ENCODE measurements around the gene SIPA1L3.
A peak's percentile ranks its signal among the peaks of the same experiment; 100 is the strongest.
"Not testable (repeated sequence)": the region's sequence is repeated elsewhere in the genome, so short reads cannot be mapped to it uniquely, and the experiment has no call there.

Gene SIPA1L3, protein sequence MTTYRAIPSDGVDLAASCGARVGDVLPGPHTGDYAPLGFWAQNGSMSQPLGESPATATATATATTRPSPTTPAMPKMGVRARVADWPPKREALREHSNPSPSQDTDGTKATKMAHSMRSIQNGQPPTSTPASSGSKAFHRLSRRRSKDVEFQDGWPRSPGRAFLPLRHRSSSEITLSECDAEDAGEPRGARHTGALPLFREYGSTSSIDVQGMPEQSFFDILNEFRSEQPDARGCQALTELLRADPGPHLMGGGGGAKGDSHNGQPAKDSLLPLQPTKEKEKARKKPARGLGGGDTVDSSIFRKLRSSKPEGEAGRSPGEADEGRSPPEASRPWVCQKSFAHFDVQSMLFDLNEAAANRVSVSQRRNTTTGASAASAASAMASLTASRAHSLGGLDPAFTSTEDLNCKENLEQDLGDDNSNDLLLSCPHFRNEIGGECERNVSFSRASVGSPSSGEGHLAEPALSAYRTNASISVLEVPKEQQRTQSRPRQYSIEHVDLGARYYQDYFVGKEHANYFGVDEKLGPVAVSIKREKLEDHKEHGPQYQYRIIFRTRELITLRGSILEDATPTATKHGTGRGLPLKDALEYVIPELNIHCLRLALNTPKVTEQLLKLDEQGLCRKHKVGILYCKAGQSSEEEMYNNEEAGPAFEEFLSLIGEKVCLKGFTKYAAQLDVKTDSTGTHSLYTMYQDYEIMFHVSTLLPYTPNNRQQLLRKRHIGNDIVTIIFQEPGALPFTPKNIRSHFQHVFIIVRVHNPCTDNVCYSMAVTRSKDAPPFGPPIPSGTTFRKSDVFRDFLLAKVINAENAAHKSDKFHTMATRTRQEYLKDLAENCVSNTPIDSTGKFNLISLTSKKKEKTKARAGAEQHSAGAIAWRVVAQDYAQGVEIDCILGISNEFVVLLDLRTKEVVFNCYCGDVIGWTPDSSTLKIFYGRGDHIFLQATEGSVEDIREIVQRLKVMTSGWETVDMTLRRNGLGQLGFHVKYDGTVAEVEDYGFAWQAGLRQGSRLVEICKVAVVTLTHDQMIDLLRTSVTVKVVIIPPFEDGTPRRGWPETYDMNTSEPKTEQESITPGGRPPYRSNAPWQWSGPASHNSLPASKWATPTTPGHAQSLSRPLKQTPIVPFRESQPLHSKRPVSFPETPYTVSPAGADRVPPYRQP (N-terminal part only)

DNA sequence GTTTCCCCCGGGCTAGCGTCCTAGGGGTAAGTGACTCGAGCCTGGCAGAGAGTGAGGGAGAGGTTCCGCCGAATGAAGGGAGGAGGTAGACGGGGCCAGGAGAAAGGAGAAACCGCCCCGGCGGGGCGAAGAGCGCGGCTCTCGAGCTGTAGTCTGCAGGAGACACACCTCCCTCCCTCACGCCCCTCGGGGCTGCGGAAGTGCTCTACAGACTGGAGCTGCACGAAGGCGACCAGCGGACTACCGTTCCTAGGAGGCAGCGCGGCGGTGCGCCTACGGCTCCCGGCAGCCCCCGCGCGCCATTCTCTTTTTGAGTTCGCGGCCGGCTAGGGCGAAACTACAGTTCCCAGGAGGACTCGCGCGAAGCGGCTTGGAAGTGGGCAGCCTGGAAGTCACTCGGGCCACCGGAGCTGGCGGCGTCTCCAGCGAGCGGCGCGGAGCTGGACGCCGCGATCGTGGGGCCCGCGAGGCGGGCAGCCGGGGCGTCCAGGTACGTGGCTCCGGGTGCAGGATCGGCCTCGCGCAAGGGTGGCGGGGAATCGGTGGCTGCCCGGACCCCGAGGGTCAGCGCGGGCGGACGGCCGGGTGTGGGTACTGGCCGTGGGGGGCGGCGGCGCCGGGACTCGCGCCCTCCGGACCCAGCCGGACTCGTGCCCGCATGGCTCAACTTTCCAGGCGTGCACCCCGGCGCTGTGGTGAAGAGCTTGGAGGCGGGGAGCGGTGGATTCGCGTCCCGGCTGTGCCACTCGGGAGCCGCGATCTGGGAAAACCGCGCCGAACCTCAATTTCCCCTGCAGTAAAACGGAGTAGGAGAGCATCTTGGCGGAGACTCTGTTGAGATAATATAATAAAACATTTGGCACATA lies at the start of gene SIPA1L3:
Gene SIPA1L3 (plus strand): TSS at position 340 of the 866 bp plus-strand sequence. CDS start 174,358 bp downstream, outside the sequence.
- DNase-seq (ENCODE audit: low read depth) = peak; percentile 97

DNA sequence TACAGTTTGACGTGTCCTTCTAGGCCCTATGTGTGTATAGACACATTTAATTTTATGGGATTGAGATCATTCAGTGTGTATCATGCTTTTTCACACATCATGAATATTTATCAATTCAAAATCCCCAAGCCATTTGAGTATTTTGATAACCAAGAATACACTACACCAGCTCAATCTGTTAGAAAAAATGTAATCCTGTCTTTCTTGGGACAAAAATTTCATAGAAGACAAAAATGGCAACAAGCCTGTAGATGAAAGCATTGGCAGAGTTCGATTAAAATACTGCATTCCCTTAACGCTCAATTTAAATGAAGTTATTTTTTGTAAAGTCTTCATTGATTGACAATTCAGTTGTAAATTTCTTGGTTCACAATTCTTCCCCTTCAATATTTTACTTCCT lies 42.5 kb upstream of the SIPA1L3 start:
- DNase-seq (ENCODE audit: low read depth) = no peak

DNA sequence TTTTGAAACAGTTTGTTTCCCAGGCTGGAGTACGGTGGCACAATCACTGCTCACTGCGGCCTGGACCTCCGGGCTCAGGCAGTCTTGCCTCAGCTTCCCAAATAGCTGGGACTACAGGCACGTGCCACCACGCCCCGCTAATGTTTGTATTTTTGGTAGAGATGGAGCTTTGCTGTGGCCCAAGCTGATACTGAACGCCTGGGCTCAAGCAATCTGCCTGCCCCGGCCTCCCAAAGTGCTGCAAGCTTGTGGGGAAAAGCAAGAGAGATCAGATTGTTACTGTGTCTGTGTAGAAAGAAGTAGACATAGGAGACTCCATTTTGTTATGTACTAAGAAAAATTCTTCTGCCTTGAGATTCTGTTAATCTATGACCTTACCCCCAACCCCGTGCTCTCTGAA lies 41.1 kb upstream of the SIPA1L3 start:
- DNase-seq (ENCODE audit: low read depth) = not testable (repeated sequence)

DNA sequence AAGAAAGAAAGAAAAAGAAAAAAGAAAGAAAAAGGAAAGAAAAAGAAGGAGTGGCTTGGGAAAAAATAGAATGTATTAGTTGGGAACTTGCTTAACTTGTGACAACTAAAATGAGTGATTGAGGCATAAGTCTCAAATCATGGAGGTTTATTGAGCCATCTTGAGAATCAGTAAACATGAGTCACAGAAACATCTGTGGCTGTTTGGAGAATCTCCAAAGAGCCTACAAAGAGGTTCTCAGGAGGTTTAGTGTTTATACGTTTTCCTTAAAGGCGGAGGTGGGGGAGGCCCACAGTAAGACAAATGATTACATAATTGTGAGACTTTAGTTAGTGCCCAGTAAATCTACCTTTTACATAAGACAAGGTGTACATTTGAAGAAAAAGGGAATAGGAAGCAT lies 39.2 kb upstream of the SIPA1L3 start:
- DNase-seq (ENCODE audit: low read depth) = peak; percentile 32

DNA sequence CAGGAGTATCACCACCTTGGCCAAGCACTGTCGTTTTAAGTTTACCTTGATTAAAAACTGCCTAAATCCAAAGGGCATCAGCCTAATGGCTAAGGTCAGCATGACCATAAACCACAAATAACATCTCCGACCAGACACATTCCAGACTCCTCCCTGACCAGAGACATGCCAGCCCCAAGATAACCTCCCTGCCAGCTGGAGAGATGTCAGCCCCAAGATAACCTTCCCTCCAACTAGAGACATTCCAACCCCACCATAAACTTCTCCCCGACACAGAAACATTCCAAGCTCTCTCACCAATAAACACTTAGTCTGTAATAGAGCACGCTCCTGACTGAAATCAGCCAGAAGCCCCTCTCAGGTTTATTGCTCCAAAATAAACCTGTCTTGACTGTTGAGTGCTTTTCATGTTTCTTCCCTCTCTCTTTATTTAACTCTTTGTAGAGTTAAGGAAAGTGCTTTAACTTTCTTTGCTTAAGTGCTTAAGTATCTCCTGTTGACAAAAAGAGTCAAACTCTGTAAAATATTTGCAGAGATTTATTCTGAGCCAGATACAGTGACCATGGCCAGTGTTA lies 37.2 kb upstream of the SIPA1L3 start:
- DNase-seq (ENCODE audit: low read depth) = no peak

DNA sequence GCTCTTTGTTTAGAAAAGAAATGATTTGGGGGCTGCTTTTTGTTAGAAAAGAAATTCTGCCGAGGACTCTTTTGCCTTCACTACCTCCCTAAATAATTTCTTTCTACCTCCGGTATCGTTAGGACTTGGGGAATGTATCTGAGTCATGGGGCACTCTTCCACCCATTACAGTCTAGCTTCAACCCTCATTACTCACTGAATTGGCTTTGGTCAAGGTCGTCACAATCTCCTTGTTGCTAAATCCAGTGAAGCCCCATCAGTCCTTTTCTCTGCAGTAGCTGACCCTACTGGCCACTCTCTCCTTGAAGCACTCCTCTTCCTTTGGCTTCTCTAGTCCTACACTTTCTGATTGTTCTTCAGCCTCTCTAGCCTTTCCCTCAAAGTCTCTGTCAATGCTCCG lies 34.6 kb upstream of the SIPA1L3 start:
- DNase-seq (ENCODE audit: low read depth) = no peak

DNA sequence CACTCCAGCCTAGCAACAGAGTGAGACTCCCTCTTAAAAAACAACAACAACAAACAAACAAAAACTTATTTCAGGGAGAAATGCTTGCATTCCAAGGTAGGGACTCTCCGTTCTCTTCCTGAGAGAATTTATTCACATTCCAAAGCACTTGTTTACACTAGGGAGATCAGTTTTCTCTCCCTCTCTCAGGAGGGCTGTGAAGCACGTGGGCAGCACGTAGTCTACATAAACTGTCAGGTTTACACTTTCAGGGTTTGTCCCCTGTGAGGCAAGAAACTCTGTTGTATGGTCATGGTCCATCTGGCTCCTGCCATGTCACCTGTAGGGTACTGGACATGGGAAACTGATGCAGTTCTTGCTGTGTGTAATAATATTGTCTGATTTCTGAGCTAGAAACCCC lies 32.2 kb upstream of the SIPA1L3 start:
- DNase-seq (ENCODE audit: low read depth) = no peak

DNA sequence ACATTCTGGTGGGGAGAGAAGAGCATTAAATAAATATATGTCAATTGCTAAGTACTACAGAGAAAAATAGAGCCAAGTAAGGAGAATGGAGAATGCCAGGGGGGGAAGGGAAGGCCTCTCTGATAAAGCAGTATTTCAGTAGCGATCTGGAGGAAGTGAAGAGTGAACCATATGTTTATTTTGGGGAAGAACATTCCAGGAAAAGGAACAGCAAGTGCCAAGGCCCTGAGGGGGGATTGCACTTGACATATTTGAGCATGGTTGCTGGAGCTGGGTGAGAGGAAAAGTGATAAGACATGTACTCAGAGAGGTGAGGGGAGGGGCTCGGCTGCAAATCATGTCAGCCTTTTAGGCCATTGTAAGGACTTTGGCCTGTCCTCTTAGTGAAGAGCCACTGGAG lies 31.0 kb upstream of the SIPA1L3 start:
- DNase-seq (ENCODE audit: low read depth) = no peak

DNA sequence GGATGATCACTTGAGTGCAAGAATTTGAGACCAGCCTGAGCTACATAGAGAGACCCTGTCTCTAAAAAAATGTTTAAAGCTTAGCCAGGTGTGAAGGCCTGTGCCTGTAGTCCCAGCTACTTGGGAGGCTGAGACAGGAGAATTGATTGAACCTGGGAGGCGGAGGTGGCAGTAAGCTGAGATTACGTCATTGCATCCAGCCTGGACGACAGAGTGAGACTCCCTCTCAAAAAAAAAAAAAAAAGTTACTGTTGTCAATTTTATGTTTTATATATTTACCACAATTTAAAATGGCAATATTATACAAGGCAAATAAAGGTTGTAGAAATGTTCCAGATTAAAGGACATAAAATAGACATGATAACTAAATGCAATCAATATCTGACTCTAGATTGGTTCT lies 29.9 kb upstream of the SIPA1L3 start:
- DNase-seq (ENCODE audit: low read depth) = no peak

DNA sequence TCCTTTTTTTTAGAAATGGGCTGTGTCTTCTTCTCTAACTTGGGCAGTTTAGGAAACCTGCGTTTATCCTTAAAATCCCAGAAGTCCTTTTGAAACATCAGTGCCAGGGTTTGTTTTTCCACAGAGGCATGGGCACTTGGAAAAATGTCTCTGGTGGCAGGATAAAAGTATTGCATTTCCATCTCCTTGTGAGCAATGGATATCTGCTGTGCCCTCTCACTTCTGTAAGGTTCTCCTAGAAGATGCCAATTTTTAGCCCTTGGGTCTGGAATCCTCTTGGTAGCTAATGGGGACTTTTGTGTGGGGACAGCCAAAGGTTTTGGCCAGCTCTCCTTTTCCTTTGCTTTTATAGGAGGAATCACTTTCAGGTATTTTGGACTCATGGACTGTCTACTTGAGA lies 21.6 kb upstream of the SIPA1L3 start:
- no peak for DNase-seq (ENCODE audit: low read depth)

DNA sequence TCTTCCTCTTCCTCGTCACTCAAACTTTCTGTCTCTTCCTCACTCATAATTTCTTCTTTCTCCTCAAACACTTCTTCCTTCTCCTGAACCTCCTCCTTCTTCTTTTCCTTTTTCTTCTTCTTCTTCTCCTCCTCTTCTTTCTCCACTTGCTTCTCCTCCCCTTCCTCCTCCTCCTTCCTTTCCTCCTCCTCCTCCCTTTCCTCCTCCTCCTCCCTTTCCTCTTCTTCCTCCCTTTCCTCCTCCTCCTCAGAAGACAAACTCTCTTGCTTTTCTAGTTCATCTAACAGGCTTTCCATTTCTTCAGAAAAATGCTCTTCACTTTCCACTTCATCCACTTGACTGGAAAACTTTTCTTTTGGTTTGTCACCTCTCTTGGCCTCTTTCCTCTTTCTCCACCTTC lies 20.4 kb upstream of the SIPA1L3 start:
- DNase-seq (ENCODE audit: low read depth) = no peak

DNA sequence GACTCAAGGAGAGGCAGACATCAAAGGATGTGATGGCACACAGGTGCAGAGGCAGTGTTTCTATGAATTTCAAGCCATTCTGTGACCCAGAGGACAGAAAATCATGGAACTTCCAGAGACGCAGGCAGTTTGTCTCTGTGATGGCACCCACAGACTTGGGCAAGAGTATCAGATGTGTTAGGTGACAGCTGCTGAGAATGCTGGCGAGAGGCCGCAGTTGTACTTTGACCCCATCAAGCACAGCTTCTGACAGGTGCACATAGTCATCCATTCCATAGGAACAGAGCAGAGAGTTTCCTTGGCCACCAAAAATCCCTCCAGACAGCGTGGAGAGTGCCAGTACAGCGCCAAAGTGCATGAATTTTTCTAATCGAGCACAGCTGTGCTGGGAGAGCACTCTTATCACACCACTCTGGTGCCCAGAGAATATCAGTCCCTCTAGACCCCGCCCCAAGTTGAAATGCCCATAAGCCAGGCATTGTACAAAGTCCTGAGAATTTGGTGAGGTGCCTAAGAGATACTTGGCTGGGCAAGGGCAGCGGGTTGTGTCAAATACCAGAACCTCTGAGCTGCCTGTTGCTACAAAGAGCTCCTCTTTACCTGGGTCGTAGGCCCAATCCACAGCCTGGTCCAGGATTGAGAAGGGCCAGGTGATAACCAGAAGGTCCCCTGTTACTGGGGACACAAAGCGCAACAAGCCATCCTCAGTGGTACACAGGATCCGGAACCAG lies 13.0 kb upstream of the SIPA1L3 start:
- DNase-seq (ENCODE audit: low read depth) = no peak

DNA sequence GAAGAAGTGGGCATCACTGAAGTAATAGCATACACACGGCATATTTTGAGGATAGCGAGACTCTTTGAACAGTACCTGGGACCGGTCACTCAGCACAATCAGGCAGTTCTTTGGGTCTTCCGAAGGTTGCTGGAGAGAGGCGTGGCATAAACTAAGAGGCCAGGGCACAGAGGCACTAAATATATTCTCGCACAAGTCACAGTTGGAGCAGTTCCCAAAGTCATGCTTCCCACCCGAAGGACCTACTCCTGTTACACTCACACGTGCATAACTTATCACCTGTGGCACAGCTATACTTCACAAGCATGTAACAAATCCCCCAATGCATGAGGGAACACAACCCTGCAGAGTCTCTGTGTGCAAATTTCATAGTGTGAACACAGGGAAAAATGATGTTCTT lies 10.8 kb upstream of the SIPA1L3 start:
- no peak for DNase-seq (ENCODE audit: low read depth)

DNA sequence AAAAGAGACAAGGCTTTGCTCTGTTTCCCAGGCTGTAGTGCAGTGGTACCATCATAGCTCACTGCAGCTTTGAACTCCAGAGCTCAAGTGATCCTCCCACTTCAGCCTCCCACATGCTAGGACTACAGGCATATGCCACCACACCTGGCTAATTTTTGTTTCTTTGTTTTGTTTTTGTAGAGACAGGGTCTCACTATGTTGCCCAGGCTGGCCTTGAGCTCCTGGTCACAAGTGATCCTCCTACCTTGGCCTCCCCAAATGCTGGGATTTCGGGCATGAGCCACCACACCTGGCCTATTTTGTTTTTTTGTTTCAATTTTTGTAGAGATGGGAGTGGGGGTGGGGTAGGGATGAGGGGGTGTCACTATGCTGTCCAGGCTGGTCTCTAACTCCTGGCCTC lies 7.6 kb upstream of the SIPA1L3 start:
- DNase-seq (ENCODE audit: low read depth) = no peak

DNA sequence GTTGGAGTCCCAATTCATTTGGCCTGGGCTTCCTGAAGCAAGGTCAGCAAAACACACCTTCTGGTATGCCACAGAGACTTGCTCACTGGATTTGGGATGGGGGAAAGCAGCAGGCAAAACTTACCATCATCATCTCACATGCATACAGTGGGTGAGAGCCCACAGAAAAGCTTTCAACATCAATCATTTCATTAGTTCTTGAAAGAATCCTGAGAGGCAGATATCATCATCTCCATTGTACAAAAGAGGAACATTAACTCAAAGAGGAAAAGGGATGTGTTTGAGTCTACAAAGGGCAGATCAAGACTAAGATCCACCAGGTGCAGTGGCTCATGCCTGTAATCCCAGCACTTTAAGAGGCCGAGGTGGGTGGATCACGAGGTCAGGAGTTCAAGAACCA lies 7.0 kb upstream of the SIPA1L3 start:
- no peak for DNase-seq (ENCODE audit: low read depth)

DNA sequence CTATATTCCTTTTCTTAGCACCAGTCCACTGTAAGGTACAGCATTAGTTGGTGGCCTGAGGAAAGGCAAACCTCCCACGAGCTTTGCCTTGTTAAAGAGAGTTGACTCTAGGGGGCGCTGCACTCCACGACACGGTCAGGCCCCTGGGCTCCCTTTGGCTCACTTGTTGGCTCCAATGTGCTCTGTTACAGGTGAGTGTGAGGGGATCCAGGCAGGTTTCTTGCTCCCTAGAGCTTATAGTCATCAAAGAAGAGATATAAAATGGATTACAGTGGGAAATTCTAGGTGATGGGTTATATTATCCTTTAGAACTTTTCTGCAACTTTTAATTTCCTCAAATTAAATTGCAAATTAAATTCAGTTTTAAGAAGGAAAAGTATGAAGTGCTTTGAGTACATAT lies 4.3 kb upstream of the SIPA1L3 start:
- peak; percentile 74 for DNase-seq (ENCODE audit: low read depth)

DNA sequence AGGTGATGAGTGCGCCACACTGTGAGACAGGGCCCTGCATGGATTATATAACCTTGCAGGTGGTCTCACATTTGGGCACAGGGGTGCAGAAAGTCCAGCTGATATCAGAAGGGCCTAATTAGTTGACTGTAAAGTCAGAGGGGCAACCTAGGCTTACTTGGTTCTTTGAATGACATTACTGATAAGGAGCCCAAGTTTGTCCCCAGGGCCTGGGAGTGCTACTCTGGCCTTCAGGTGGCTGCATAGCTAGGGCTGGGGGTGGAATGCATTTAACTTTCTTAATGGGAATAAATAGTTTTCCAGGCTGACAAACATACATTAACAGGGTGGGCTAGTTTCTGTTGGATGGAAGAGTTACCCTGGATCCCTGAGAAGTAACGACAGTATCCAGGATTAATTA lies 3.9 kb upstream of the SIPA1L3 start:
- DNase-seq (ENCODE audit: low read depth) = no peak

DNA sequence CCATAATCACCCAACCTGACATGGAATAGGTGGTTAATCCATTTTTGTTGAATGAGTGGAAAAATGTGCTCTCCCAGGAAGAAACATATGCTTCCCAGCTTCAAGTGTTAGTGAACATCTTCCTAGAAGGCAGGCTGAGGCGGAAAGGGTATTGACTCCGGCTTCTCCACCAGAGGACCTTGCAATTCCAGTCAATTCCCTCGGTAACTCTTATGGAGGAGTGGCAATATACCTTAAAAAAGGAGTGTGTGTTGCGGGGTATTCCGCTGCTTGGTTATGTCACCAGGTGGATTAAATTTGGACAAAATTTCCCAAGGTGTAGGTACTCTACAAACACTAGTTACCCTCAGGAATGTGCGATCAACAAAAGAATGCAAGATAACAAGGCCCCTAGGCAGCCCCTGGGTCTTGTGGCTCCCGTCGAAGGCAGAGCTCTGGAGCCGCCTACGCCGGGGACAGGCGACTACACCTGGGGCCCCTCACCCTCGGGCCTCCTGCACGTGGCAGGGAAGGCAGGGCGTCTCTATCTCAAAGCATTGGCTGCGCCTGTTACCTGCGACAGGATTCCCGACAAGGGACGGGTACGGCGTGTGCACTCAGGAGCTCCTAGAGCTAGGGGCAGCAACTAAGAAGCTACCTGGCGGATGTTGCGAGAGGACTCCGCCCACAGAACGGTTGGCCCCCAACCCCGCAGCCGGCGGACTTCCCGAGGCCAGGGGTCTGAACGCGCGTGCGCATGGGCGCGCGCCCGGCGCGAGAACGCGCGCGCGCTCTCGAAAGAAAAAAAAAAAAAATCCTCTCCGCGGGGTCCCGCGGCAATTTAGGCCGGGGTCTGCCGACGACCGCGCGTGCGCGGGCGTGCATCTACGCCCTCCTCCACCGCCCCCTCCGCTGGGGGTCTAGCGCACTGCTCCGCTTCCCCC lies 801 bp upstream of the SIPA1L3 start, which contains the start of gene WDR87:
Gene WDR87 (minus strand): TSS at position 649 of the 923 bp plus-strand sequence. CDS start 8,355 bp downstream, outside the sequence.
- peak; percentile 19 for DNase-seq (ENCODE audit: low read depth)

DNA sequence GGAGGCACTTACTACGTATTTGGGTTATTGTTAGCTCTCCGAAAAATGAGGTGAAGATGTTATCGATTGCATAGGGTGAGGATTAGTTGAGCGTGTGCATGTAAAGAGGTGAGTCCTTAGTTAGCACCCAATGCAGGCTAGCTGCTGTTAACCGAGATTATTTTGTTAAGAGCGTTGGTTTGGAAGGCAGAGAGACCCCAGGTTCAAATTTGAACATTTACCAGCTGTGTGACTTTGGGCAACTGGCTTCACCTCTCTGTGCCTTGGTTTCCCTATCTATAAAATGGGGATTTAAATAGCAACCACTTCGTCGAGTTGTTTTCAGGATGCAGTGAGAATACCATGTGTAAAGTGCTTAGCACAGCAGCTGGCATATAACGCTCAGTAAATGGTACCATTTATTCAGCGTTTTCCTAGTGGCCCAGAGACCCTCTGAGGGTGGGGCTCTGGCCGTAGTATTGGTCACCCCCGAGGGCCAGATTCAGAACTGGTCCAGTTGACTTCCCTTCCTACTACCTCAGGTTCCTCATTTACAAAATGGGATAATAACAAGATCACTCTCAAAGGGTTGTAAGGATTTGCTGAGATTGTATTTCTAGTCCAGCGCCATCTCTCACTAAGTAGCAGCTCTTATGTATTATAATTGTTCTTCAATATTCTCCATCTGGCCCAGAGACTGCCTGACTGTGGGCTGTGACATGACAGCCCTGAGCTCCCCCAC lies 887 bp downstream of the SIPA1L3 start:
- peak; percentile 25 for DNase-seq (ENCODE audit: low read depth)
